H9 (cell line): ENCODE measurements around the gene CPNE8. TPM values are rescaled to one million over a fixed set of nuclear protein-coding genes. Genes with fewer than 3 reads are reported as not detected.

Experiments
- DNase-seq: peaks from one replicate; pipeline ENCODE4 v3.0.0-alpha.2; 2017
- H2AFZ ChIP-seq: one replicate; pipeline ENCODE4 v1.6.1; 2013; ENCODE audit warnings: mild to moderate bottlenecking, low read length, control low read depth, moderate library complexity
- H2AK5ac ChIP-seq: 2 replicates; pipeline ENCODE4 v1.6.1; 2013; ENCODE audit warnings: low read length, control low read depth, mixed read lengths; ENCODE audit not compliant: insufficient read length
- H2BK120ac ChIP-seq: one replicate; pipeline ENCODE4 v1.6.1; 2013; ENCODE audit warnings: low read depth, mild to moderate bottlenecking, low read length, control low read depth, inconsistent platforms; ENCODE audit not compliant: poor library complexity, severe bottlenecking
- H2BK12ac ChIP-seq: 2 replicates; pipeline ENCODE4 v1.6.1; 2013; ENCODE audit warnings: low read length, control low read depth, mixed read lengths, low read depth; ENCODE audit not compliant: insufficient read length
- H2BK15ac ChIP-seq: 2 replicates; pipeline ENCODE4 v1.6.1; 2013; ENCODE audit warnings: low read depth, low read length, control low read depth
- H2BK20ac ChIP-seq: one replicate; pipeline ENCODE4 v1.6.1; 2013; ENCODE audit warnings: low read depth, mild to moderate bottlenecking, low read length, control low read depth, inconsistent platforms; ENCODE audit not compliant: poor library complexity, severe bottlenecking
- H2BK5ac ChIP-seq: 2 replicates; pipeline ENCODE4 v1.6.1; 2013; ENCODE audit warnings: low read length, control low read depth, mixed read lengths; ENCODE audit not compliant: insufficient read length
- H3K14ac ChIP-seq: 2 replicates; pipeline ENCODE4 v1.6.1; 2013; ENCODE audit warnings: low read length, control low read depth; ENCODE audit not compliant: insufficient read depth
- H3K18ac ChIP-seq: 2 replicates; pipeline ENCODE4 v1.6.1; 2013; ENCODE audit warnings: low read depth, mild to moderate bottlenecking, mixed read lengths, low read length, control low read depth; ENCODE audit not compliant: insufficient read length
- H3K23ac ChIP-seq: 2 replicates; pipeline ENCODE4 v1.6.1; 2013; ENCODE audit warnings: low read length, control low read depth, mixed read lengths, low read depth; ENCODE audit not compliant: insufficient read length
- H3K23me2 ChIP-seq: 2 replicates; pipeline ENCODE4 v1.6.1; 2013; ENCODE audit warnings: low read depth, mild to moderate bottlenecking, mixed read lengths, low read length, control low read depth; ENCODE audit not compliant: insufficient read length, poor library complexity, severe bottlenecking
- H3K27ac ChIP-seq: 2 replicates; pipeline ENCODE4 v1.5.1; 2013; ENCODE audit warnings: low read length, control low read depth, mixed read lengths, low read depth; ENCODE audit not compliant: insufficient read length
- H3K27me3 ChIP-seq: 2 replicates; pipeline ENCODE4 v1.6.1; 2013; ENCODE audit warnings: low read length, control low read depth, inconsistent platforms; ENCODE audit not compliant: insufficient read depth
- H3K4ac ChIP-seq: 2 replicates; pipeline ENCODE4 v1.6.1; 2013; ENCODE audit warnings: low read depth, mild to moderate bottlenecking, control low read depth, inconsistent platforms, low read length, moderate library complexity
- H3K4me1 ChIP-seq: 2 replicates; pipeline ENCODE4 v1.6.1; 2013; ENCODE audit warnings: low read length, control low read depth, inconsistent platforms; ENCODE audit not compliant: insufficient read depth
- H3K4me2 ChIP-seq: 2 replicates; pipeline ENCODE4 v1.6.1; 2013; ENCODE audit warnings: low read length, control low read depth, mixed read lengths; ENCODE audit not compliant: insufficient read length, insufficient read depth
- H3K56ac ChIP-seq: 2 replicates; pipeline ENCODE4 v1.6.1; 2013; ENCODE audit warnings: low read depth, mild to moderate bottlenecking, mixed read lengths, low read length, control low read depth; ENCODE audit not compliant: insufficient read length
- H3K79me1 ChIP-seq: 2 replicates; pipeline ENCODE4 v1.6.1; 2013; ENCODE audit warnings: low read depth, mild to moderate bottlenecking, moderate library complexity, low read length, control low read depth, inconsistent platforms; ENCODE audit not compliant: insufficient read depth, poor library complexity, severe bottlenecking
- H3K79me2 ChIP-seq: 2 replicates; pipeline ENCODE4 v1.6.1; 2013; ENCODE audit warnings: low read length, control low read depth, inconsistent platforms; ENCODE audit not compliant: insufficient read depth
- H3K9ac ChIP-seq: 2 replicates; pipeline ENCODE4 v1.6.1; 2013; ENCODE audit warnings: low read length, control low read depth, mixed read lengths; ENCODE audit not compliant: insufficient read length; ENCODE audit errors: extremely low read depth
- H3K9me3 ChIP-seq: one replicate; pipeline ENCODE4 v1.6.1; 2013; ENCODE audit warnings: low read depth, low read length, inconsistent platforms; ENCODE audit not compliant: control insufficient read depth
- H3T11ph ChIP-seq: one replicate; pipeline ENCODE4 v1.6.1; 2013; ENCODE audit warnings: mild to moderate bottlenecking, low read length, control low read depth, inconsistent platforms
- H4K20me1 ChIP-seq: one replicate; pipeline ENCODE4 v1.6.1; 2013; ENCODE audit not compliant: control insufficient read depth, insufficient read length, insufficient read depth
- H4K5ac ChIP-seq: 2 replicates; pipeline ENCODE4 v1.6.1; 2013; ENCODE audit warnings: low read depth, mild to moderate bottlenecking, mixed read lengths, low read length, control low read depth; ENCODE audit not compliant: insufficient read length
- H4K8ac ChIP-seq: replicated peaks from 2 replicates; pipeline ENCODE4 v1.6.1; 2013; ENCODE audit warnings: low read length, control low read depth, mixed read lengths, low read depth; ENCODE audit not compliant: insufficient read length
- H4K91ac ChIP-seq: 2 replicates; pipeline ENCODE4 v1.6.1; 2013; ENCODE audit warnings: low read depth, mild to moderate bottlenecking, moderate library complexity, mixed read lengths, low read length, control low read depth; ENCODE audit not compliant: insufficient read length
- H3K27ac Mint-ChIP-seq, 3 experiments: 2 replicates in 2 of 3; 3 replicates in 1 of 3; pipeline ENCODE4 v1.8.0; 2020 to 2021; ENCODE audit warnings: mixed read lengths in 3 of 3, mild to moderate bottlenecking in 1 of 3, moderate library complexity in 1 of 3
- H3K27me3 Mint-ChIP-seq: 2 replicates; pipeline ENCODE4 v1.8.0; 2021; ENCODE audit warnings: low read depth, mild to moderate bottlenecking, moderate library complexity, mixed read lengths
- H3K36me3 Mint-ChIP-seq, 3 experiments: 2 replicates in 2 of 3; 3 replicates in 1 of 3; pipeline ENCODE4 v1.8.0; 2020 to 2021; ENCODE audit warnings: low read depth in 3 of 3, mixed read lengths in 3 of 3; ENCODE audit not compliant: insufficient read depth in 1 of 3
- H3K4me1 Mint-ChIP-seq, 2 experiments: 2 replicates each; pipeline ENCODE4 v1.8.0; 2020; ENCODE audit warnings: mixed read lengths in 2 of 2
- H3K4me3 Mint-ChIP-seq, 2 experiments: 2 replicates in 1 of 2; 3 replicates in 1 of 2; pipeline ENCODE4 v1.8.0; 2020 to 2021; ENCODE audit warnings: mild to moderate bottlenecking in 2 of 2, mixed read lengths in 2 of 2, moderate library complexity in 1 of 2
- H3K9me3 Mint-ChIP-seq, 2 experiments: 2 replicates in 1 of 2; 3 replicates in 1 of 2; pipeline ENCODE4 v1.8.0; 2020; ENCODE audit warnings: mild to moderate bottlenecking in 2 of 2, mixed read lengths in 2 of 2, moderate library complexity in 1 of 2
- CTCF ChIP-seq: fragments of 200-600 bp; sonication (generic); conservative IDR thresholded peaks from 3 replicates; pipeline ENCODE4 v1.8.0; 2021; ENCODE audit warnings: antibody characterized with exemption, mild to moderate bottlenecking
- WGBS: extraction: QIAGEN DNeasy Blood & Tissue Kit; methylation state at CpG from one replicate; pipeline ENCODE4 v1.1.7; 2013; ENCODE audit warnings: missing lambda C conversion rate, low lambda C conversion rate, mixed read lengths; ENCODE audit not compliant: insufficient read length; ENCODE audit errors: extremely low coverage; 5-methylcytosine and 5-hydroxymethylcytosine counted together
- total RNA-seq: library from RNA; stranded (reverse); gene quantifications from 2 replicates; pipeline ENCODE4 v1.2.1, GENCODE V29; 2021

Gene CPNE8
- total RNA-seq, 1 experiment from 2014 or later = 1.9 TPM

- no CpG with 5 or more reads among the region's 3 CpGs for WGBS
- no peaks in the 10 kb centered on the region for H4K20me1 ChIP-seq
- Mint-ChIP-seq H3K36me3 (peaks cover 3 to 15% (median 9%) of the 10 kb centered on the region in 3 experiments; a peak in 6 of 7 replicates), H3K27ac (no peak overlapping the region), H3K4me3 (no peak overlapping the region), H3K4me1 (no peaks in the 10 kb centered on the region), H3K9me3 (peaks cover 8 to 17% of the 10 kb centered on the region in 2 experiments; a peak in 4 of 5 replicates), H3K27me3 (no peaks in the 10 kb centered on the region)
- no peaks in the 10 kb centered on the region for H3K79me1 ChIP-seq
- no peak overlapping the region for H3K9ac ChIP-seq
- no peak overlapping the region for H3K14ac ChIP-seq
- no peak overlapping the region for H4K8ac ChIP-seq
- H3T11ph ChIP-seq = no peak overlapping the region
- no peak overlapping the region for H2BK5ac ChIP-seq
- H2AFZ ChIP-seq = no peak overlapping the region
- DNase-seq = no peak
- H3K27ac ChIP-seq = no peak overlapping the region
- H3K4ac ChIP-seq = no peak overlapping the region
- H2BK12ac ChIP-seq = no peak overlapping the region
- H3K23ac ChIP-seq = no peak overlapping the region
- no peak overlapping the region for H3K4me2 ChIP-seq
- TF ChIP-seq CTCF = no peak
- no peak overlapping the region for H2BK120ac ChIP-seq
- no peak overlapping the region for H4K5ac ChIP-seq
- H3K27me3 ChIP-seq = no peaks in the 10 kb centered on the region; the same call in 1 of the 2 replicates
- no peak overlapping the region for H2BK20ac ChIP-seq
- no peaks in the 10 kb centered on the region for H3K79me2 ChIP-seq
- H2BK15ac ChIP-seq = no peak overlapping the region
- no peak overlapping the region for H3K18ac ChIP-seq
- H3K9me3 ChIP-seq = no peaks in the 10 kb centered on the region
- no peak overlapping the region for H2AK5ac ChIP-seq
- no peaks in the 10 kb centered on the region for H3K23me2 ChIP-seq
- no peaks in the 10 kb centered on the region for H3K4me1 ChIP-seq
- H3K56ac ChIP-seq = no peak overlapping the region
- H4K91ac ChIP-seq = no peak overlapping the region
These were observed 20.7 kb downstream of the CPNE8 start for GRCh38 chr12:38884666-38885065.
